HEK293T (cell line): ENCODE measurements around the gene COL1A1.

ENCODE experiments used
- CTCF ChIA-PET: fragments of 350-600 bp; formaldehyde crosslinking; extraction: SDS; loops from one replicate; lab custom pipeline; 2021; ENCODE audit warnings: antibody characterized with exemption, inconsistent platforms; lab: Yijun Ruan, JAX
- POLR2A ChIA-PET: fragments of 350-600 bp; formaldehyde crosslinking; extraction: SDS; loops from one replicate; lab custom pipeline; 2020; ENCODE audit warnings: antibody characterized with exemption, inconsistent platforms; lab: Yijun Ruan, JAX
- DNase-seq: peaks from one replicate; pipeline ENCODE4 v3.0.0; 2012; ENCODE audit warnings: mixed read lengths; ENCODE audit errors: extremely low spot score
- ARNT ChIP-seq: fragments of 450-650 bp; IDR thresholded peaks from 2 replicates; pipeline ENCODE4 v1.6.1; 2017; ENCODE audit warnings: mild to moderate bottlenecking
- BHLHE40 ChIP-seq: fragments of 450-650 bp; IDR thresholded peaks from 2 replicates; pipeline ENCODE4 v1.6.1; 2016; ENCODE audit warnings: mild to moderate bottlenecking, moderate library complexity, borderline replicate concordance
- CTBP1 ChIP-seq: fragments of 450-650 bp; IDR thresholded peaks from 2 replicates; pipeline ENCODE4 v1.6.1; 2016; ENCODE audit warnings: borderline replicate concordance
- ELF4 ChIP-seq: fragments of 450-650 bp; IDR thresholded peaks from 2 replicates; pipeline ENCODE4 v1.6.1; 2017; ENCODE audit warnings: antibody characterized with exemption
- FOXA1 ChIP-seq: fragments of 450-650 bp; IDR thresholded peaks from 2 replicates; pipeline ENCODE4 v1.6.1; 2016; ENCODE audit warnings: mild to moderate bottlenecking
- FOXK2 ChIP-seq: fragments of 450-650 bp; IDR thresholded peaks from 2 replicates; pipeline ENCODE4 v1.6.1; 2016; ENCODE audit warnings: mild to moderate bottlenecking
- FOXM1 ChIP-seq: fragments of 450-650 bp; IDR thresholded peaks from 2 replicates; pipeline ENCODE4 v1.6.1; 2017; ENCODE audit warnings: mild to moderate bottlenecking, borderline replicate concordance
- HDGF ChIP-seq: fragments of 450-650 bp; IDR thresholded peaks from 2 replicates; pipeline ENCODE4 v1.6.1; 2017; ENCODE audit warnings: antibody characterized with exemption, borderline replicate concordance
- L3MBTL2 ChIP-seq: fragments of 450-650 bp; conservative IDR thresholded peaks from 2 replicates; pipeline ENCODE4 v1.6.1; 2016; ENCODE audit warnings: mild to moderate bottlenecking
- LEF1 ChIP-seq: fragments of 450-650 bp; IDR thresholded peaks from 2 replicates; pipeline ENCODE4 v1.6.1; 2017; ENCODE audit warnings: mild to moderate bottlenecking, borderline replicate concordance
- NFRKB ChIP-seq: fragments of 450-650 bp; IDR thresholded peaks from 2 replicates; pipeline ENCODE4 v1.6.1; 2016; ENCODE audit warnings: mild to moderate bottlenecking, moderate library complexity
- SP1 ChIP-seq: fragments of 450-650 bp; IDR thresholded peaks from 2 replicates; pipeline ENCODE4 v1.6.1; 2017
- SUZ12 ChIP-seq: fragments of 450-650 bp; IDR thresholded peaks from 2 replicates; pipeline ENCODE4 v1.6.1; 2016; ENCODE audit warnings: mild to moderate bottlenecking
- TARDBP ChIP-seq: fragments of 450-650 bp; IDR thresholded peaks from 2 replicates; pipeline ENCODE4 v1.6.1; 2016
- ZNF384 ChIP-seq: fragments of 450-650 bp; IDR thresholded peaks from 2 replicates; pipeline ENCODE4 v1.6.1; 2016
- TF ChIP-seq, protein P1 (sequence below): fragments of 450-650 bp; IDR thresholded peaks from 2 replicates; pipeline ENCODE4 v1.6.1; 2016

The COL1A1 gene

DNA sequence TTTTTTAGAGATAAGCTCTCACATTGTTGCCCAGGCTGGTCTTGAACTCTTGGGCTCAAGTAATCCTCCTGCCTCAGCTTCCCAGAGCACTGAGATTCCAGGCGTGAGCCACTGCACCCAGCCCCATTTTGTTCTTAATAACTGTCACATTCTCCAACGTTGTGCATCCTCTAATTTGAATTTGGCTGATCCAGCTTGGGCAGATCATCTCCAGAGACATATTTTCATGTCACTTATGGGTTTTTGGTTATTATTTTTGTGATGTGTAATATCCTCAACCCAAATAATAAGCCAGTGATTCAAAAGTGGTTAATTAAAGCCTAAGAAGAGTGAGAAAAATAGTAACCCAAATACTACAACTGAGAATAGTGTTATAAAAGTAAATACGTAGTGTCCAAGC, 16.2 kb upstream of the COL1A1 start:
- POLR2A ChIA-PET = interaction anchor here (1.3 kb wide), 1 partner anchor 66 kb away, joined by 3 read pairs; no protein-coding TSS in a partner anchor
- TF ChIP-seq FOXK2 = no peak
- TF ChIP-seq ELF4 = no peak
- TF ChIP-seq, protein P1, sequence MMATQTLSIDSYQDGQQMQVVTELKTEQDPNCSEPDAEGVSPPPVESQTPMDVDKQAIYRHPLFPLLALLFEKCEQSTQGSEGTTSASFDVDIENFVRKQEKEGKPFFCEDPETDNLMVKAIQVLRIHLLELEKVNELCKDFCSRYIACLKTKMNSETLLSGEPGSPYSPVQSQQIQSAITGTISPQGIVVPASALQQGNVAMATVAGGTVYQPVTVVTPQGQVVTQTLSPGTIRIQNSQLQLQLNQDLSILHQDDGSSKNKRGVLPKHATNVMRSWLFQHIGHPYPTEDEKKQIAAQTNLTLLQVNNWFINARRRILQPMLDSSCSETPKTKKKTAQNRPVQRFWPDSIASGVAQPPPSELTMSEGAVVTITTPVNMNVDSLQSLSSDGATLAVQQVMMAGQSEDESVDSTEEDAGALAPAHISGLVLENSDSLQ = no peak
- no peak for TF ChIP-seq BHLHE40
- TF ChIP-seq FOXA1 = no peak
- TF ChIP-seq CTBP1 = no peak
- TF ChIP-seq SUZ12 = no peak
- TF ChIP-seq SP1 = no peak
- TF ChIP-seq NFRKB = no peak
- TF ChIP-seq ARNT = no peak
- TF ChIP-seq TARDBP = no peak
- no peak for TF ChIP-seq FOXM1
- no peak for TF ChIP-seq HDGF
- TF ChIP-seq LEF1 = no peak
- no peak for TF ChIP-seq ZNF384
- no peak for TF ChIP-seq L3MBTL2
- CTCF ChIA-PET = interaction anchor here (0.6 to 1.8 kb wide), 4 partner anchors 13 to 636 kb away, joined by 3 to 5 read pairs (median 5); partner anchors contain the start of gene COL1A1
- no peak for DNase-seq

DNA sequence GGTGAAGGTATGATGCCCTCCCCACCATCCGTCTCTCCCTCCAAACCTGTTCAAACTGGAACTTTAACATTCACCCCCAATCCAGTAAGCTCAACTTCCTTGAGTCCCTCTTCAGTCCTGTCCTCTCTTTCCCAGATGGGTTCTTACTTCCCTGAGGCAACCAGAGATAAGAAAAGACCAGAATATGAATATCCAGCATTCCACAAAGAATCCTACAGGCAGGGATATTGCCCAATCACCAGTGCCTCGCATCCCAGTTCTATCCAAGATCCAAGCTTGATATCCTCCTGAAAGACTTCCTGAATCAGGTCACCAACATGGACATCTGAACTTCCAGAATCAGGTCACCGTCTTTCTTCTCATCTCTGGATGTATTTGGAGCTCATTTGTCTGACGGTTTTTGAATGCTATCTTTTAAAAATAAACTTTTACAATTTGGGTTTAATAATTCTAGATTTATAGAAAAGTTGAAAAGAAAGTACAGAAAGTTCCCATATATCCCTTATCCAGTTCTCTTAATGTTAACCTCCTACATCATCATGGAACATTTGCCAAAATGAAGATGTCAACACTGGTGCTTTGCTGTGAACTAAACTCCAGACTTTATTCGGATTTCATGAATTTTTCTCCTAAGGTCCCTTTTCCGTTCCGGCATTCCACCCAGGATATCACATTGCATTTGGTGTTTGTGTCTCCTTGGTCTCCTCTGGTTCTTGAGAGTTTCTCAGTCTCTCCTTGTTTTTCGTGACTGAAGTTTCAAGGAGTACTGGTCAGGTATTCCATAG, 13.7 kb upstream of the COL1A1 start:
- no peak for DNase-seq
- ChIA-PET CTCF (interaction anchor here (0.8 to 1.9 kb wide), 3 partner anchors 14 to 147 kb away, joined by 3 to 12 read pairs (median 6); partner anchors contain the start of gene COL1A1), POLR2A (interaction anchor here (1.4 kb wide), 1 partner anchor 63 kb away, joined by 5 read pairs; no protein-coding TSS in a partner anchor)
- TF ChIP-seq SUZ12 (no peak), CTBP1 (no peak), ELF4 (no peak), NFRKB (no peak), FOXA1 (no peak), BHLHE40 (no peak), FOXK2 (no peak), TARDBP (no peak)

GRCh38 chr17:50213026-50214022, 11.9 kb upstream of the COL1A1 start:
- CTCF ChIA-PET = interaction anchor here (0.7 to 1.8 kb wide), 8 partner anchors 9 to 80 kb away, joined by 3 to 12 read pairs (median 4); partner anchors contain the start of genes COL1A1 and TMEM92
- POLR2A ChIA-PET = interaction anchor here (1.2 kb wide), 1 partner anchor 51 kb away, joined by 4 read pairs; no protein-coding TSS in a partner anchor

DNA sequence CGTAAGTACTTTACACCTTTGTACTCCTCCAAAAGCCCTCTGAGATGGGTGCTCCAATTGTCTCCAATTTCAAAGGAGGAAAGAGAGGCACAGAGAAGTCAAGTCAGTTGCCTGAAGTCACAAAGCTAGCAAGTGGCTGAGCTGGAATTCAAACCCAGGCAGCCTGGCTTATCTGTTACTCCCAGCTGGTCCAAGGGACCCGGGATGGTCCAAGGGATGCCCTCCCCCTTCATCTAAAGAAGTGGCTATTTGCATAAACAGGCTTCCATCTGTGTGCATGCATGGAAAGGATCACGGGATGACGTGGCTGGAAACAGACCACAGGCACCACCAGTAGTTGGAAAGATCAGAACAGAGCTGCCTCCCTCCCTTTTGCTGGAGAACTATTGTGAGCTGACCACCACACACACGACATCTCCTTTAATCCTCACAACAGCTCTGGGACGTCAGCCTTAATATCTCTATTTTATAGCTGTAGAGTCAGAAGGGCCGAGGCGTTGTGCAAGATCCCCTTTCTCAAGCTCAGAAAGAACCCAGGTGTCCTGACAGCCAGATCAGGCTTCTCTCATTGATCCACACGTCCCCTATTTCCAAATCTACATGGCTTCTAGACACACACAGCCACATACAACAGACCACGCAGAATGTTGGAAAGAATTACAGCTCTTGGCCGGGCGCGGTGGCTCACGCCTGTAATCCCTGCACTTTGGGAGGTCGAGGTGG, 10.9 kb upstream of the COL1A1 start:
- ChIA-PET POLR2A (interaction anchor here (0.8 to 1.2 kb wide), 2 partner anchors 34 to 50 kb away, joined by 3 to 4 read pairs; no protein-coding TSS in a partner anchor), CTCF (interaction anchor here (0.6 to 1.8 kb wide), 7 partner anchors 8 to 81 kb away, joined by 3 to 8 read pairs (median 3); partner anchors contain the start of gene COL1A1)
- no peak for DNase-seq
- TF ChIP-seq CTBP1 = no peak
- TF ChIP-seq ZNF384 = no peak
- TF ChIP-seq LEF1 = no peak
- TF ChIP-seq BHLHE40 = no peak
- TF ChIP-seq, protein P1 = no peak
- TF ChIP-seq NFRKB = no peak
- TF ChIP-seq SUZ12 = no peak
- no peak for TF ChIP-seq SP1
- no peak for TF ChIP-seq TARDBP
- no peak for TF ChIP-seq FOXM1
- TF ChIP-seq ELF4 = no peak
- TF ChIP-seq FOXK2 = no peak
- no peak for TF ChIP-seq L3MBTL2

More at GRCh38 chr17:50213026-50214022, 11.9 kb upstream of the COL1A1 start:
- TF ChIP-seq FOXM1 (no peak), ELF4 (no peak), CTBP1 (no peak), SUZ12 (no peak), LEF1 (no peak), NFRKB (no peak)
- peak; percentile 39 for DNase-seq
